ENCODE measurements around the gene CD38.

The CD38 gene

GRCh38 chr4:15885422-15885821 is 107.3 kb downstream of the CD38 start:
- Histone ChIP-seq H3K4me1 (peaks cover 12% of the 10 kb centered on the region), H3K27ac (no peak overlapping the region), H4K20me1 (no peaks in the 10 kb centered on the region), H3K9me3 (peaks cover 5% of the 10 kb centered on the region), H3K4me3 (no peak overlapping the region), H3K27me3 (no peaks in the 10 kb centered on the region), H3K4me2 (no peak overlapping the region), H3K36me3 (no peaks in the 10 kb centered on the region), H3K9ac (no peak overlapping the region)
- peak; percentile 10; the same call in 1 of the 2 replicates for TF ChIP-seq Cebpa-rat (IDR thresholded peaks at IDR 0.05)

DNA sequence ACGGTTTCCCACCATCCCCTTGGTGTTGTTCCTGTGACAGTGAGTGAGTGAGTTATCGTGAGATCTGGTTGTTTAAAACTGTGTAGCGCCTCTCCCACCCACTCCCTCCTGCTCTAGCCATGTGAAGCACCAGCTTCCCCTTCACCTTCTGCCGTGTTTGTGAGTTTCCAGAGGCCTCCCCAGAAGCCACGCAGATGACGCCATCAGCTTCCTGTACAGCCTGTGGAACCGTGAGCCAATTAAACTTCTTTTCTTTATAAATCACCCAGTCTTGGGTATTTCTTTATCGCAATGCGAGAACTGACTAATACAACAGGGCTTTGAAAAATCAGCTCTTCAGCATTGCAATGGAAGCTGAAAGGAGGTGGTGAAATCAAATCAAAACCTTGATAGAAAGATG is 110.4 kb downstream of the CD38 start:
- Histone ChIP-seq H3K9me3 (peaks cover 5% of the 10 kb centered on the region), H3K36me3 (no peaks in the 10 kb centered on the region), H3K4me3 (no peak overlapping the region), H3K27ac (no peak overlapping the region), H3K9ac (no peak overlapping the region), H3K4me1 (peaks cover 24% of the 10 kb centered on the region), H3K4me2 (no peak overlapping the region), H4K20me1 (no peaks in the 10 kb centered on the region), H3K27me3 (no peaks in the 10 kb centered on the region)
- no peak for TF ChIP-seq Cebpa-rat (IDR thresholded peaks at IDR 0.05)

DNA sequence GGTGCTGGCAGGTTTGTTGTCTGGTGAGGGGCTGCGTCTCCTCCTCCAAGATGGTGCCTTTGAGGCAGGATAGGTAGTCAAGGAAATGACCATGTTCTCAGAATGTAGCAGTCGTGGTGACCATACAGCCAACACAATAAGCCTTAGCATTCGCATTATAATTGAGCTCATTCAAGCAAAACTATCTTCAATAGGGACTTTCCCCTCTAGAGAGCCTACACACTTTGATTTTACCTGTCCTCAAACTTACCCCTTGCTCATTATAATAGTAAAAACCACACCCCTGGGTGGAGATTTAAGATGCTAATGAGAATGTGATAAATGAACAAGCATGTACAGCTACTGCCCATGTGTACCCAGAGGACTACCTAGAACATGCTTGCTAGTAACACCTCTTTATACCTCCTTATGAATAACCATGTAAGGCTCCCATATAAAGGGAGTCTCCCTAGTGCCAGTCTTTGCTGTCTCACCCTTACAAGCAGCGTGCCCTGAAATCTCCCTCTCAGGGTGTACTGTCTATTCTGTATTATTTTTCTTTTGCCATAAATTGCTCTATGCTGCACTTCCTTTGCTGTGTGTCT is 112.2 kb downstream of the CD38 start:
- Histone ChIP-seq H3K4me2 (peak overlapping the region; percentile 74), H3K36me3 (no peaks in the 10 kb centered on the region), H3K27me3 (no peaks in the 10 kb centered on the region), H4K20me1 (no peaks in the 10 kb centered on the region), H3K9ac (no peak overlapping the region), H3K4me3 (no peak overlapping the region), H3K9me3 (peaks cover 5% of the 10 kb centered on the region), H3K4me1 (peaks cover 29% of the 10 kb centered on the region), H3K27ac (no peak overlapping the region)
- no peak for TF ChIP-seq Cebpa-rat (IDR thresholded peaks at IDR 0.05)

- Histone ChIP-seq H3K27me3 (no peaks in the 10 kb centered on the region), H3K9ac (no peak overlapping the region), H3K27ac (no peak overlapping the region; the same call in 1 of the 2 replicates), H3K9me3 (peaks cover 5% of the 10 kb centered on the region), H3K4me3 (no peak overlapping the region), H4K20me1 (no peaks in the 10 kb centered on the region), H3K36me3 (no peaks in the 10 kb centered on the region), H3K4me1 (peaks cover 31% of the 10 kb centered on the region), H3K4me2 (peak overlapping the region; percentile 74)
- no peak for TF ChIP-seq Cebpa-rat (IDR thresholded peaks at IDR 0.05)
Measured at GRCh38 chr4:15891312-15891711, 113.2 kb downstream of the CD38 start.

- Histone ChIP-seq H3K4me2 (no peak overlapping the region), H3K9me3 (no peaks in the 10 kb centered on the region), H3K4me1 (peaks cover 31% of the 10 kb centered on the region), H3K4me3 (no peak overlapping the region), H3K27me3 (no peaks in the 10 kb centered on the region), H3K36me3 (no peaks in the 10 kb centered on the region), H4K20me1 (no peaks in the 10 kb centered on the region), H3K27ac (no peak overlapping the region), H3K9ac (no peak overlapping the region)
- no peak for TF ChIP-seq Cebpa-rat (IDR thresholded peaks at IDR 0.05)
Measured at GRCh38 chr4:15893962-15894361, 115.8 kb downstream of the CD38 start.

DNA sequence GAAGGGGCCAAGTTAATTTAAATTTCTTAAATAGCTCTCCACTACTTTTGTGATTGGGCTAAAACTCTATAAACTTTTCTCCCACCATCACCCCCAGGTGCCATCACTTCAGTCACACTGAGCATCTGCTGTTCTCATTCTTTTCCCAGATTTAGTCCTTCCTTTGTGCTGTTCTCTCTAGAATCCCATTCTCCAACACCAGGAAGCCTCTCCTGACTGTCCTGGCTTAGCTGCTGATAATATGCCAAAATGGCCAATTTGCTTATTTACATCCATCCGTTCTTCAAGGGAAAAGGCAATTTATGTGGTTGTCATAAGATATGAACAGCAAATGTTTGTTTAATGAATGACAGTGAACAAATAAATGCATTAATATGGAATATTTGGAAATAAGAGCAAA is 116.3 kb downstream of the CD38 start:
- H4K20me1 ChIP-seq = no peaks in the 10 kb centered on the region
- no peak overlapping the region for H3K9ac ChIP-seq
- H3K36me3 ChIP-seq = no peaks in the 10 kb centered on the region
- H3K9me3 ChIP-seq = no peaks in the 10 kb centered on the region
- H3K4me1 ChIP-seq = peaks cover 31% of the 10 kb centered on the region
- no peak overlapping the region for H3K4me2 ChIP-seq
- TF ChIP-seq Cebpa-rat (IDR thresholded peaks at IDR 0.05) = no peak
- no peak overlapping the region for H3K27ac ChIP-seq
- no peak overlapping the region for H3K4me3 ChIP-seq
- no peaks in the 10 kb centered on the region for H3K27me3 ChIP-seq

GRCh38 chr4:15894921-15895916 is 117.1 kb downstream of the CD38 start:
- Histone ChIP-seq H3K36me3 (no peaks in the 10 kb centered on the region), H3K9ac (no peak overlapping the region), H3K4me1 (peaks cover 25% of the 10 kb centered on the region), H3K4me2 (no peak overlapping the region), H4K20me1 (no peaks in the 10 kb centered on the region), H3K9me3 (no peaks in the 10 kb centered on the region), H3K27ac (no peak overlapping the region), H3K4me3 (no peak overlapping the region), H3K27me3 (no peaks in the 10 kb centered on the region)
- no peak for TF ChIP-seq Cebpa-rat (IDR thresholded peaks at IDR 0.05)

DNA sequence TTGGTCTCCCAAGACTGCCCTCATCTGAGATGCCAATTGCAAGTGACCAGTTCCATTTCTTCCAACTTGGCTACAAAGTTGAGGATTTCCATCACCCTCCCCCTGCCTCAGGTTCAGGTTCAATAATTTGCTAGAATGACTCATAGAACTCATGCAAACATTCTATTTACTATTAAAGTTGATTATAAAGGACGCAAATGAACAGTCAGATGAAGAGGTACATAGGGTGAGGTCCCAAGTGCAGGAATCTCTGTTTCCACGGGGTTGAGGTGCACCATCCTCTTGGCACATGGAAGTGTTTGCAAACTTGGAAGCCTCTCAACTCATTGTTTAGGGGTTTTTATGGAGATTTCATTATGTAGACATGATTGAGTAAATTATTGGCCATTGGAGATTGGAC is 119.4 kb downstream of the CD38 start:
- Histone ChIP-seq H3K4me1 (peaks cover 6% of the 10 kb centered on the region), H3K4me3 (no peak overlapping the region), H3K9ac (no peak overlapping the region), H3K27ac (no peak overlapping the region), H3K9me3 (no peaks in the 10 kb centered on the region), H4K20me1 (no peaks in the 10 kb centered on the region), H3K4me2 (no peak overlapping the region), H3K27me3 (no peaks in the 10 kb centered on the region), H3K36me3 (no peaks in the 10 kb centered on the region)
- no peak for TF ChIP-seq Cebpa-rat (IDR thresholded peaks at IDR 0.05)

GRCh38 chr4:15898902-15899301 is 120.8 kb downstream of the CD38 start:
- H3K9ac ChIP-seq = no peak overlapping the region
- no peak overlapping the region for H3K27ac ChIP-seq
- peaks cover 6% of the 10 kb centered on the region for H3K4me1 ChIP-seq

DNA sequence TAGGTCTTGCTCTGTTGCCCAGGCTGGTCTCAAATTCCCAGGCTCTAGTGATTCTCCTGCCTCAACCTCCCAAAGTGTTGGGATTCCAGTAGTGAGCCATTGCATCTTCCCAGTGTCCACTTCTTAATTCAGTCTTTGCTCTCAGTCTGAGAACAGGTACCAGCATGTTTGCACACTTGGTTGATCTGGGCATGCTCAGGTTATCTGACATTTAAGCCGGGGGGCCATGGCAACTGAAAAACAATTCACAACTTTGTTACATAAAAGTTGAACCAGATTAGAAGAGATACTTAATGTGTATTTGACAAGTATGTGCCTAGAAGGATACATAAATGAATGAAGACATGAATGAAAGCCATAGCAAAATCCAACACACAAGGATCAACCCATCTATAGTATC is 121.4 kb downstream of the CD38 start:
- H3K9me3 ChIP-seq = 0 out of 2 replicates have a peak, but pooled peaks cover 6% of the 10 kb centered on the region
- H3K27me3 ChIP-seq = no peaks in the 10 kb centered on the region
- H3K4me2 ChIP-seq = no peak overlapping the region
- TF ChIP-seq Cebpa-rat (IDR thresholded peaks at IDR 0.05) = no peak
- H3K4me3 ChIP-seq = no peak overlapping the region
- H3K27ac ChIP-seq = no peak overlapping the region
- H3K4me1 ChIP-seq = peaks cover 6% of the 10 kb centered on the region
- no peaks in the 10 kb centered on the region for H3K36me3 ChIP-seq
- H4K20me1 ChIP-seq = no peaks in the 10 kb centered on the region
- no peak overlapping the region for H3K9ac ChIP-seq

More at GRCh38 chr4:15898902-15899301, 120.8 kb downstream of the CD38 start:
- 0 out of 2 replicates have a peak, but pooled peaks cover 6% of the 10 kb centered on the region for H3K9me3 ChIP-seq
- no peaks in the 10 kb centered on the region for H3K27me3 ChIP-seq
- TF ChIP-seq Cebpa-rat (IDR thresholded peaks at IDR 0.05) = no peak
- H4K20me1 ChIP-seq = no peaks in the 10 kb centered on the region
- no peak overlapping the region for H3K4me3 ChIP-seq
- H3K4me2 ChIP-seq = no peak overlapping the region
- no peaks in the 10 kb centered on the region for H3K36me3 ChIP-seq

All from BLaER1 (cell line).